ENCODE measurements around the gene ILF3. TPM values are rescaled to one million over a fixed set of nuclear protein-coding genes. Genes with fewer than 3 reads are reported as not detected.

Gene ILF3
- total RNA-seq, 2 donors from 2014 or later = 112 to 192 TPM

- Histone ChIP-seq H3K4me3 (no peak overlapping the region), H3K36me3 (no peaks in the 10 kb centered on the region), H3K27me3 (replicated peaks; ENCODE audit: insufficient read depth) (no peaks in the 10 kb centered on the region), H3K27ac (no peak overlapping the region), H3K4me1 (replicated peaks) (no peaks in the 10 kb centered on the region), H3K9me3 (no peaks in the 10 kb centered on the region)
- 88% methylated on average over 16 of the region's 23 CpGs for WGBS
- intact Hi-C loops (cut with DNase I) = no loop called here
- no peak for TF ChIP-seq POLR2AphosphoS5 (IDR thresholded peaks at IDR 0.05)
- TF ChIP-seq, protein P1, sequence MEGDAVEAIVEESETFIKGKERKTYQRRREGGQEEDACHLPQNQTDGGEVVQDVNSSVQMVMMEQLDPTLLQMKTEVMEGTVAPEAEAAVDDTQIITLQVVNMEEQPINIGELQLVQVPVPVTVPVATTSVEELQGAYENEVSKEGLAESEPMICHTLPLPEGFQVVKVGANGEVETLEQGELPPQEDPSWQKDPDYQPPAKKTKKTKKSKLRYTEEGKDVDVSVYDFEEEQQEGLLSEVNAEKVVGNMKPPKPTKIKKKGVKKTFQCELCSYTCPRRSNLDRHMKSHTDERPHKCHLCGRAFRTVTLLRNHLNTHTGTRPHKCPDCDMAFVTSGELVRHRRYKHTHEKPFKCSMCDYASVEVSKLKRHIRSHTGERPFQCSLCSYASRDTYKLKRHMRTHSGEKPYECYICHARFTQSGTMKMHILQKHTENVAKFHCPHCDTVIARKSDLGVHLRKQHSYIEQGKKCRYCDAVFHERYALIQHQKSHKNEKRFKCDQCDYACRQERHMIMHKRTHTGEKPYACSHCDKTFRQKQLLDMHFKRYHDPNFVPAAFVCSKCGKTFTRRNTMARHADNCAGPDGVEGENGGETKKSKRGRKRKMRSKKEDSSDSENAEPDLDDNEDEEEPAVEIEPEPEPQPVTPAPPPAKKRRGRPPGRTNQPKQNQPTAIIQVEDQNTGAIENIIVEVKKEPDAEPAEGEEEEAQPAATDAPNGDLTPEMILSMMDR (IDR thresholded peaks at IDR 0.05) = no peak
- DNase-seq (ENCODE audit: low spot score) = no peak
Measured at GRCh38 chr19:10712754-10713153, 58.6 kb downstream of the ILF3 start.

GRCh38 chr19:10713317-10713716 is 59.2 kb downstream of the ILF3 start:
- 74% methylated on average over 5 of the region's 5 CpGs for WGBS
- H3K27me3 ChIP-seq (replicated peaks; ENCODE audit: insufficient read depth) = no peaks in the 10 kb centered on the region
- no peaks in the 10 kb centered on the region for H3K36me3 ChIP-seq
- no peaks in the 10 kb centered on the region for H3K4me1 ChIP-seq (replicated peaks)
- TF ChIP-seq POLR2AphosphoS5 (IDR thresholded peaks at IDR 0.05) = no peak
- TF ChIP-seq, protein P1 (IDR thresholded peaks at IDR 0.05) = no peak
- TF ChIP-seq POLR2A (IDR thresholded peaks at IDR 0.05) = no peak
- no peaks in the 10 kb centered on the region for H3K9me3 ChIP-seq
- H3K4me3 ChIP-seq = no peak overlapping the region
- DNase-seq (ENCODE audit: low spot score) = no peak
- H3K27ac ChIP-seq = no peak overlapping the region
- intact Hi-C loops (cut with DNase I) = no loop called here

GRCh38 chr19:10717054-10717355 is 62.9 kb downstream of the ILF3 start:
- no peaks in the 10 kb centered on the region for H3K36me3 ChIP-seq
- H3K4me1 ChIP-seq (replicated peaks) = peaks cover 10% of the 10 kb centered on the region
- no peaks in the 10 kb centered on the region for H3K27me3 ChIP-seq (replicated peaks; ENCODE audit: insufficient read depth)
- intact Hi-C loops (cut with DNase I) = loop anchor here (2.0 to 5.0 kb wide), 2 partner anchors 54 to 145 kb away; no protein-coding TSS in a partner anchor
- WGBS = 19% methylated on average over 12 of the region's 12 CpGs
- TF ChIP-seq POLR2AphosphoS5 (IDR thresholded peaks at IDR 0.05) = no peak
- TF ChIP-seq POLR2A (IDR thresholded peaks at IDR 0.05) = no peak
- TF ChIP-seq, protein P1 (IDR thresholded peaks at IDR 0.05) = no peak
- H3K9me3 ChIP-seq = no peaks in the 10 kb centered on the region
- H3K4me3 ChIP-seq = no peak overlapping the region
- no peak for DNase-seq (ENCODE audit: low spot score)
- H3K27ac ChIP-seq = peak overlapping the region in 1 of 2 donors; percentile 22

- WGBS = under 1% methylated on average over 52 of the region's 57 CpGs
- peaks cover 10% of the 10 kb centered on the region for H3K4me1 ChIP-seq (replicated peaks)
- no peaks in the 10 kb centered on the region for H3K9me3 ChIP-seq
- intact Hi-C loops (cut with DNase I) = loop anchor here (2.0 to 5.0 kb wide), 2 partner anchors 53 to 145 kb away; no protein-coding TSS in a partner anchor
- H3K27me3 ChIP-seq (replicated peaks; ENCODE audit: insufficient read depth) = no peaks in the 10 kb centered on the region
- peak; percentile 100 for DNase-seq (ENCODE audit: low spot score)
- TF ChIP-seq POLR2A (IDR thresholded peaks at IDR 0.05) (peak; percentile 89), POLR2AphosphoS5 (IDR thresholded peaks at IDR 0.05) (peak; percentile 97)
- TF ChIP-seq, protein P1 (IDR thresholded peaks at IDR 0.05) = peak; percentile 68 to 98 (median 96)
- no peaks in the 10 kb centered on the region for H3K36me3 ChIP-seq
- H3K27ac ChIP-seq = peak within 1 kb of the TSS; percentile 83 to 91
- H3K4me3 ChIP-seq = peak within 1 kb of the TSS; percentile 92 to 98
Measured at GRCh38 chr19:10717356-10718204, 63.4 kb downstream of the ILF3 start, which contains the start of gene DNM2. TSS of gene DNM2 (plus strand) at chr19:10718079. CDS start at chr19:10718243, 164 bp downstream.
